K562 (cell line): ENCODE results near the gene RAB40B. TPM values are rescaled to one million over a fixed set of nuclear protein-coding genes. Genes with fewer than 3 reads are reported as not detected.
A peak's percentile ranks its signal among the peaks of the same experiment; 100 is the strongest.

Source experiments
- ADNP ChIP-seq: fragments of 200-800 bp; sonication (Bioruptor generic); IDR thresholded peaks from 2 replicates; pipeline ENCODE4 v1.6.1; 2016; ENCODE audit warnings: missing genetic modification characterization, missing compliant biosample characterization
- DPF2 ChIP-seq: fragments of 450-650 bp; IDR thresholded peaks from 2 replicates; pipeline ENCODE4 v1.6.1; 2016
- LEF1 ChIP-seq: fragments of 450-650 bp; IDR thresholded peaks from 2 replicates; pipeline ENCODE4 v1.6.1; 2016; ENCODE audit warnings: mild to moderate bottlenecking
- POLR2AphosphoS2 ChIP-seq: IDR thresholded peaks from 2 replicates; pipeline ENCODE4 v1.6.1; 2012; ENCODE audit warnings: low read length, improper control_type of control experiment
- ZBTB17 ChIP-seq: fragments of 450-650 bp; formaldehyde crosslinking; IDR thresholded peaks from 2 replicates; pipeline ENCODE4 v1.4.0; 2020; ENCODE audit warnings: mild to moderate bottlenecking
- ZNF436 ChIP-seq: fragments of 250-450, 450-650 bp; sonication (Bioruptor Pico); formaldehyde crosslinking; IDR thresholded peaks from 2 replicates; pipeline ENCODE4 v1.7.0; 2020; ENCODE audit warnings: mild to moderate bottlenecking
- ZNF695 ChIP-seq: fragments of 450-650 bp; formaldehyde crosslinking; IDR thresholded peaks from 2 replicates; pipeline ENCODE4 v1.4.0; 2020; ENCODE audit warnings: mild to moderate bottlenecking, moderate library complexity
- polyA plus RNA-seq, 8 experiments: library from polyadenylated mRNA; depleted of rRNA in 4 of 8; stranded (reverse) in 5 of 8; unstranded in 3 of 8; fragments of >200 nt; fragmentation: Nextera tagmentation in 2 of 8; fragmentation: Illumina TruSeq in 1 of 8; extraction: Ambion mirVana in 2 of 8; extraction: Trizol in 1 of 8; gene quantifications; 2 replicates each; pipeline versions ENCODE4 v1.2.1 to v1.2.3, GENCODE V29; 2011 to 2014; ENCODE audit warnings: inconsistent platforms in 1 of 8, missing spikeins in 1 of 8
- total RNA-seq, 7 experiments: library from RNA; depleted of rRNA in 6 of 7; stranded (reverse); fragments of >200 nt in 6 of 7; fragmentation: Illumina TruSeq in 2 of 7; extraction: Trizol in 2 of 7; gene quantifications; 2 replicates each; pipeline versions ENCODE4 v1.2.1 to v1.2.3, GENCODE V29; 2011 to 2021; ENCODE audit warnings: low replicate concordance in 1 of 7
- TF ChIP-seq, protein P1 (sequence below): sonication (generic); formaldehyde crosslinking; IDR thresholded peaks from 2 replicates; pipeline ENCODE4 v1.8.0; 2023; ENCODE audit warnings: missing genetic modification reagents, mild to moderate bottlenecking, borderline replicate concordance
- TF ChIP-seq, protein P2 (sequence below): fragments of 250-450 bp; sonication (Bioruptor Pico); IDR thresholded peaks from 2 replicates; pipeline ENCODE4 v1.4.0; 2020

The RAB40B gene
- total and polyA plus RNA-seq, 9 of the 15 experiments (the other 6 are each of a cell fraction or from before 2014, with no cell fraction given), result 0.13 to 4.6 (median 1.4) TPM

DNA sequence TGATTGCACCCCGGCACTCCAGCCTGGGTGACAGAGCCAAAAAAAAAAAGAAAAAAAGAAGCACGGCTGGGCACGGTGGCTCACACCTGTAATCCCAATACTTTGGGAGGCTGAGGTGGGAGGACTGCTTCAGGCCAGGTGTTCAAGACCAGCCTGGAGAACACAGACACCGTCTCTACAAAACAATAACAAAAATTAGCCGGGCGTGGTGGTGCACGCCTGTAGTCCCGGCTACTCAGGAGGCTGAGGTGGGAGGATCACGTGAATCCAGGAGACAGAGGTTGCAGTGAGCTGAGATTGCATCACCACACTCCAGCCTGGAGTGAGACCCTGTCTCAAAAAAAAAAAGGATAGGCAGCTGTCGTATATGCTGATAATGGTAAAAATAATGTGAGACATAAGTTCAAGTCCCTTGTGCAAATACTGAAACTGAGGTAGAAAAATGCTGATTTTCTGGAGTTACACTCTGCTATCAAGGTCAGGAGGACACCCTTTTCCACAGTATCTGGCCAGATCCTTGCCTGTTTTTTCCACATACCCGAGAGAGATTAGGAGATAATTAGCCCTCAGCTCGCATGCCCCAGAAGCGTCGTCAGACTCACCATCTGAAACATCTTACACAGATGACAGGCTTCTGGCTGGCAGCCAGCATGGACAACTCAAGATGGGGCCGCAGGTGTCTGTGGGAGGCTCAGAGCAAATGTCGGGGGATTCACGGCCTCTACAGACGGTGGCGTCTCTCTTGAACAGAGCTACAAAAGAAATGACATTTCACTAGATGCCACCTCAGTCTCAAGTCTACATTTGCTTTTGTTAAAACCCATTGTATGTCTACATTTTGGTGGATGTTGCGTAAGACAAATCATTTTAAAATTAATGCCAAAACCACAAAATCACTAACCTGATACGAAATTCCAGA, 87.1 kb downstream of the RAB40B start (continued):
- TF ChIP-seq, protein P1, sequence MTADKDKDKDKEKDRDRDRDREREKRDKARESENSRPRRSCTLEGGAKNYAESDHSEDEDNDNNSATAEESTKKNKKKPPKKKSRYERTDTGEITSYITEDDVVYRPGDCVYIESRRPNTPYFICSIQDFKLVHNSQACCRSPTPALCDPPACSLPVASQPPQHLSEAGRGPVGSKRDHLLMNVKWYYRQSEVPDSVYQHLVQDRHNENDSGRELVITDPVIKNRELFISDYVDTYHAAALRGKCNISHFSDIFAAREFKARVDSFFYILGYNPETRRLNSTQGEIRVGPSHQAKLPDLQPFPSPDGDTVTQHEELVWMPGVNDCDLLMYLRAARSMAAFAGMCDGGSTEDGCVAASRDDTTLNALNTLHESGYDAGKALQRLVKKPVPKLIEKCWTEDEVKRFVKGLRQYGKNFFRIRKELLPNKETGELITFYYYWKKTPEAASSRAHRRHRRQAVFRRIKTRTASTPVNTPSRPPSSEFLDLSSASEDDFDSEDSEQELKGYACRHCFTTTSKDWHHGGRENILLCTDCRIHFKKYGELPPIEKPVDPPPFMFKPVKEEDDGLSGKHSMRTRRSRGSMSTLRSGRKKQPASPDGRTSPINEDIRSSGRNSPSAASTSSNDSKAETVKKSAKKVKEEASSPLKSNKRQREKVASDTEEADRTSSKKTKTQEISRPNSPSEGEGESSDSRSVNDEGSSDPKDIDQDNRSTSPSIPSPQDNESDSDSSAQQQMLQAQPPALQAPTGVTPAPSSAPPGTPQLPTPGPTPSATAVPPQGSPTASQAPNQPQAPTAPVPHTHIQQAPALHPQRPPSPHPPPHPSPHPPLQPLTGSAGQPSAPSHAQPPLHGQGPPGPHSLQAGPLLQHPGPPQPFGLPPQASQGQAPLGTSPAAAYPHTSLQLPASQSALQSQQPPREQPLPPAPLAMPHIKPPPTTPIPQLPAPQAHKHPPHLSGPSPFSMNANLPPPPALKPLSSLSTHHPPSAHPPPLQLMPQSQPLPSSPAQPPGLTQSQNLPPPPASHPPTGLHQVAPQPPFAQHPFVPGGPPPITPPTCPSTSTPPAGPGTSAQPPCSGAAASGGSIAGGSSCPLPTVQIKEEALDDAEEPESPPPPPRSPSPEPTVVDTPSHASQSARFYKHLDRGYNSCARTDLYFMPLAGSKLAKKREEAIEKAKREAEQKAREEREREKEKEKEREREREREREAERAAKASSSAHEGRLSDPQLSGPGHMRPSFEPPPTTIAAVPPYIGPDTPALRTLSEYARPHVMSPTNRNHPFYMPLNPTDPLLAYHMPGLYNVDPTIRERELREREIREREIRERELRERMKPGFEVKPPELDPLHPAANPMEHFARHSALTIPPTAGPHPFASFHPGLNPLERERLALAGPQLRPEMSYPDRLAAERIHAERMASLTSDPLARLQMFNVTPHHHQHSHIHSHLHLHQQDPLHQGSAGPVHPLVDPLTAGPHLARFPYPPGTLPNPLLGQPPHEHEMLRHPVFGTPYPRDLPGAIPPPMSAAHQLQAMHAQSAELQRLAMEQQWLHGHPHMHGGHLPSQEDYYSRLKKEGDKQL (CRISPR knock-in tag), result no peak
- peak; percentile 56; the same call in 1 of the 2 replicates for TF ChIP-seq DPF2
- peak; percentile 28; the same call in 1 of the 2 replicates for TF ChIP-seq LEF1
- no peak for TF ChIP-seq ZNF436
- TF ChIP-seq POLR2AphosphoS2, result no peak
- no peak for TF ChIP-seq ZNF695 (CRISPR knock-in tag)
- no peak for TF ChIP-seq ADNP (tag)
- no peak for TF ChIP-seq ZBTB17
- TF ChIP-seq, protein P2, sequence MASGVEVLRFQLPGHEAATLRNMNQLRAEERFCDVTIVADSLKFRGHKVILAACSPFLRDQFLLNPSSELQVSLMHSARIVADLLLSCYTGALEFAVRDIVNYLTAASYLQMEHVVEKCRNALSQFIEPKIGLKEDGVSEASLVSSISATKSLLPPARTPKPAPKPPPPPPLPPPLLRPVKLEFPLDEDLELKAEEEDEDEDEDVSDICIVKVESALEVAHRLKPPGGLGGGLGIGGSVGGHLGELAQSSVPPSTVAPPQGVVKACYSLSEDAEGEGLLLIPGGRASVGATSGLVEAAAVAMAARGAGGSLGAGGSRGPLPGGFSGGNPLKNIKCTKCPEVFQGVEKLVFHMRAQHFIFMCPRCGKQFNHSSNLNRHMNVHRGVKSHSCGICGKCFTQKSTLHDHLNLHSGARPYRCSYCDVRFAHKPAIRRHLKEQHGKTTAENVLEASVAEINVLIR (CRISPR knock-in tag), result no peak
